ENCODE data around the gene BTNL3. TPM values are rescaled to one million over a fixed set of nuclear protein-coding genes. Genes with fewer than 3 reads are reported as not detected.
"Not testable (repeated sequence)": the region's sequence is repeated elsewhere in the genome, so short reads cannot be mapped to it uniquely, and the experiment has no call there.

Gene BTNL3
- total RNA-seq, 1 donor, result not detected

GRCh38 chr5:180988016-180988415 is 630 bp upstream of the BTNL3 start:
- TF ChIP-seq, protein P1, sequence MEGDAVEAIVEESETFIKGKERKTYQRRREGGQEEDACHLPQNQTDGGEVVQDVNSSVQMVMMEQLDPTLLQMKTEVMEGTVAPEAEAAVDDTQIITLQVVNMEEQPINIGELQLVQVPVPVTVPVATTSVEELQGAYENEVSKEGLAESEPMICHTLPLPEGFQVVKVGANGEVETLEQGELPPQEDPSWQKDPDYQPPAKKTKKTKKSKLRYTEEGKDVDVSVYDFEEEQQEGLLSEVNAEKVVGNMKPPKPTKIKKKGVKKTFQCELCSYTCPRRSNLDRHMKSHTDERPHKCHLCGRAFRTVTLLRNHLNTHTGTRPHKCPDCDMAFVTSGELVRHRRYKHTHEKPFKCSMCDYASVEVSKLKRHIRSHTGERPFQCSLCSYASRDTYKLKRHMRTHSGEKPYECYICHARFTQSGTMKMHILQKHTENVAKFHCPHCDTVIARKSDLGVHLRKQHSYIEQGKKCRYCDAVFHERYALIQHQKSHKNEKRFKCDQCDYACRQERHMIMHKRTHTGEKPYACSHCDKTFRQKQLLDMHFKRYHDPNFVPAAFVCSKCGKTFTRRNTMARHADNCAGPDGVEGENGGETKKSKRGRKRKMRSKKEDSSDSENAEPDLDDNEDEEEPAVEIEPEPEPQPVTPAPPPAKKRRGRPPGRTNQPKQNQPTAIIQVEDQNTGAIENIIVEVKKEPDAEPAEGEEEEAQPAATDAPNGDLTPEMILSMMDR (IDR thresholded peaks at IDR 0.05; ENCODE audit: insufficient read depth, low read length), result no peak
- DNase-seq (ENCODE audit: low read depth), result no peak
- H3K4me3 ChIP-seq (ENCODE audit: low read depth, low read length), result no peak overlapping the region

DNA sequence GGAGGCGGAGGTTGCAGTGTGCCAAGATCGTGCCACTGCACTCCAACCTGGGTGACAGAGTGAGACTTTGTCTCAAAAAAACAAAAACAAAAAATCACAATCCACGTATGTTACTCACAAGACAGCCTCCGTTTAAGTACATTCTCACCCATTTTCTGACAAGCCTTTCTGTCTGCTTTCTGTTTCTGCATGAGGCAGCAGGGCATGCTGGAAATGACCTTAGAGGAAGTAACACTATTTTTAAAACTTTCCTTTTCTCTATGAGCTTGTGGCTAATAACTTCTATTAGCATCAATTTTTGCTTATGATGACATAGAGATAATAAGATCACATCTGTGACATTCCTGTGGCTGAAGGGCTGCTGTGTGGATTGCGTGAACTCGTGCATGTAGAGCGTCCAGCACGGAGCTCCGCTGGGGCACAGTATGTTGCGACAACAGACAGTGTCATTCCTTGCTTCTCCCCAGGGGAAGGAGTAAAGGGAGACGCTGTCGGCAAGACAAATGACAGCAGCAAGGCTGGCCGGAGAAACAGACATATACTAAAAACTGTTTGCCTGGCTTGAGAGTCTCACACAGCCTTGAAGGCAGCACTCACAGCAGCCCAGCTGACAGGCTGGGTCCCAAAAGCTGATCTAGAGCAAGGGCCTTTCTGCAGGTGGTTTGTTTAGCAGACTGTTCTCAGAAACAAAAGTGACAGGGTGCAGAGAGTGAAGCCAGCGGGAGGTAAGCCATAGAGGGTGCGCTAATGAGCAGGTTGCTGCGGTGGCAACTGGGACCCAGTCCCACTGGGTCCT is 1.6 kb downstream of the BTNL3 start:
- TF ChIP-seq, protein P1 (IDR thresholded peaks at IDR 0.05; ENCODE audit: insufficient read depth, low read length), result no peak
- no peak overlapping the region for H3K4me3 ChIP-seq (ENCODE audit: low read depth, low read length)
- no peak for DNase-seq (ENCODE audit: low read depth)

DNA sequence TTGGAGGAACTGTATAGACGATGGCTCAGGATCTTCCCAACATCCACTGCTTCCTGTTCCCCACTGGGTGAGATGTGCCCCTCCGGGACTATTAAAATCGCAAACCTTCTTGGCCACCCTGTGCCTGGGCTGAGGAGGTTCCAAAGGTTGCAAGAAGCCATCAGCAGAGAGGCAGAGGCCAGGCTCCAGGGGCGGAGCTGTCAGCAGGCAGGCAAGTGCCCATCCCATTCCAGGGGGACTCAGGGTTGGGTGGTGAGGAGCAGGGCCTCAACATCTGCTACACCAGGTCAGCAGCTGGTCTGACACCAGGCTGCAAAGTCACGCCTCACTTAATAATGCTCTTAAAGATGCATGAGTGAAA is 2.2 kb downstream of the BTNL3 start:
- DNase-seq (ENCODE audit: low read depth), result no peak
- no peak overlapping the region for H3K4me3 ChIP-seq (ENCODE audit: low read depth, low read length)
- TF ChIP-seq, protein P1 (IDR thresholded peaks at IDR 0.05; ENCODE audit: insufficient read depth, low read length), result no peak

GRCh38 chr5:181001947-181002346 is 13.3 kb downstream of the BTNL3 start:
- no peak for DNase-seq (ENCODE audit: low read depth)
- H3K4me3 ChIP-seq (ENCODE audit: low read depth, low read length), result no peak overlapping the region
- TF ChIP-seq, protein P1 (IDR thresholded peaks at IDR 0.05; ENCODE audit: insufficient read depth, low read length), result no peak

DNA sequence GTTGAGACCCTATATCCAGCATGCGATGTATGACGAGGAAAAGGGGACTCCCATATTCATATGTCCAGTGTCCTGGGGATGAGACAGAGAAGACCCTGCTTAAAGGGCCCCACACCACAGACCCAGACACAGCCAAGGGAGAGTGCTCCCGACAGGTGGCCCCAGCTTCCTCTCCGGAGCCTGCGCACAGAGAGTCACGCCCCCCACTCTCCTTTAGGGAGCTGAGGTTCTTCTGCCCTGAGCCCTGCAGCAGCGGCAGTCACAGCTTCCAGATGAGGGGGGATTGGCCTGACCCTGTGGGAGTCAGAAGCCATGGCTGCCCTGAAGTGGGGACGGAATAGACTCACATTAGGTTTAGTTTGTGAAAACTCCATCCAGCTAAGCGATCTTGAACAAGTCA is 17.1 kb downstream of the BTNL3 start:
- TF ChIP-seq, protein P1 (IDR thresholded peaks at IDR 0.05; ENCODE audit: insufficient read depth, low read length), result no peak
- no peak overlapping the region for H3K4me3 ChIP-seq (ENCODE audit: low read depth, low read length)
- DNase-seq (ENCODE audit: low read depth), result no peak

DNA sequence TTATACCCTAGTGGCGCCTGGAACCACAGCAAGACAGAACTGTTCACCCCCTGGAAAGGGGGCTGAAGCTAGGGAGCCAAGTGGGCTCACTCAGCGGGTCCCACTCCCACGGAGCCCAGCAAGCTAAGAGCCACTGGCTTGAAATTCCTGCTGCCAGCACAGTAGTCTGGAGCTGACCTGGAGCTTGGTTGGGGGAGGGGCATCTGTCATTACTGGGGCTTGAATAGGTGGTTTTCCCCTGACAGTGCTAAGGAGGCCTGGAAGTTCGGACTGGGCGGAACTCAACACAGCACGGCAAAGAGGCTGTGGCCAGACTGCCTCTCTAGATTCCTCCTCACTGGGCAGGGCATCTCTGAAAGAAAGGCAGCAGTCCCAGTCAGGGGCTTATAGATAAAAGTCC is 19.5 kb downstream of the BTNL3 start:
- no peak for DNase-seq (ENCODE audit: low read depth)
- no peak overlapping the region for H3K4me3 ChIP-seq (ENCODE audit: low read depth, low read length)
- TF ChIP-seq, protein P1 (IDR thresholded peaks at IDR 0.05; ENCODE audit: insufficient read depth, low read length), result no peak

DNA sequence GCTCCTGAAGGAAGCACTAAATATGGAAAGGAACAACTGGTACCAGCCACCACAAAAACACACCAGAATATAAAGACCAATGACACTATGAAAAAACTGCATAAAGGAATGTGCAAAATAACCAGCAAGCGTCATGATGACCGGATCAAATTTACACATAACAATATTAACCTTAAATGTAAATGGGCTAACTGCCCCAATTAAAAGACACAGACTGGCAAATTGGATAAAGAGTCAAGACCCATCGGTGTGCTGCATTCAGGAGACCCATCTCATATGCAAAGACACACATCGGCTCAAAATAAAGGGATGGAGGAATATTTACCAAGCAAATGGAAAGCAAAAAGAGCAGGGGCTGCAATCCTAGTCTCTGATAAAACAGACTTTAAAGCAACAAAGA is 21.4 kb downstream of the BTNL3 start:
- DNase-seq (ENCODE audit: low read depth); H3K4me3 ChIP-seq (ENCODE audit: low read depth, low read length): not testable (repeated sequence)

DNA sequence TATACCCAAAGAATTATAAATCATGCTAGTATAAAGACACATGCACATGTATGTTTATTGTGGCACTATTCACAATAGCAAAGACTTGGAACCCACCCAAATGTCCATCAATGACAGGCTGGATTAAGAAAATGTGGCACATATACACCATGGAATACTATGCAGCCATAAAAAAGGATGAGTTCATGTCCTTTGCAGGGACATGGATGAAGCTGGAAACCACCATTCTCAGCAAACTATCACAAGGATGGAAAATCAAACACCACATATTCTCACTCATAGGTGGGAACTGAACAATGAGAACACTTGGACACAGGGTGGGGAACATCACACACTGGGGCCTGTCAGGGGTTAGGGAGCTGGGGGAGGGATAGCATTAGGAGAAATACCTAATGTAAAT is 26.0 kb downstream of the BTNL3 start:
- DNase-seq (ENCODE audit: low read depth); H3K4me3 ChIP-seq (ENCODE audit: low read depth, low read length): not testable (repeated sequence)

DNA sequence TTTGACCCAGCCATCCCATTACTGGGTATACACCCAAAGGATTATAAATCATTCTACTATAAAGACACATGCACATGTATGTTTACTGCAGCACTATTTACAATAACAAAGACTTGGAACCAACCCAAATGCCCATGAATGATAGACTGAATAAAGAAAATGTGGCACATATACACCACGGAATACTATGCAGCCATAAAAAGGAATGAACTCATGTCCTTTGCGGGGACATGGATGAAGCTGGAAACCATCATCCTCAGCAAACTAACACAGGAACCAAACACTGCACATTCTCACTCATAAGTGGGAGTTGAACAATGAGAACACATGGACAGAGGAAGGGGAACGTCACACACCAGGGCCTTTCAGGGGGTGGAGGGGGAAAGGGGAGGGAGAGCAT is 28.8 kb downstream of the BTNL3 start:
- H3K4me3 ChIP-seq (ENCODE audit: low read depth, low read length); DNase-seq (ENCODE audit: low read depth): not testable (repeated sequence)

Data from fibroblast of the aortic adventitia (primary cell).